Activated T-helper 2 cell treated with anti-CD3 and anti-CD28 coated beads, Interferon-gamma antibody, Interleukin-2, Interleukin-4, amounts not matched to agents 10 μg/mL and 5 μg/mL and 100 μg/mL, durations not matched to agents 14 hours and 24 hours and 36 hours (primary cell): ENCODE results near the gene HMCN2. TPM values are rescaled to one million over a fixed set of nuclear protein-coding genes. Genes with fewer than 3 reads are reported as not detected.
"Not testable (repeated sequence)": the region's sequence is repeated elsewhere in the genome, so short reads cannot be mapped to it uniquely, and the experiment has no call there.

ENCODE experiments used
- DNase-seq: peaks from one replicate; pipeline ENCODE4 v3.0.0; 2021; ENCODE audit warnings: low spot score
- H3K27ac Mint-ChIP-seq: one replicate; pipeline ENCODE4 v1.8.0; 2021; ENCODE audit warnings: mixed read lengths
- H3K27me3 Mint-ChIP-seq: one replicate; pipeline ENCODE4 v1.8.0; 2021; ENCODE audit warnings: low read depth, mixed read lengths
- H3K36me3 Mint-ChIP-seq: one replicate; pipeline ENCODE4 v1.8.0; 2021; ENCODE audit warnings: low read depth, mixed read lengths
- H3K4me1 Mint-ChIP-seq: one replicate; pipeline ENCODE4 v1.8.0; 2021; ENCODE audit warnings: low read depth, mixed read lengths
- H3K4me3 Mint-ChIP-seq: one replicate; pipeline ENCODE4 v1.8.0; 2021; ENCODE audit warnings: low read depth, mild to moderate bottlenecking, moderate library complexity, mixed read lengths
- H3K9me3 Mint-ChIP-seq: one replicate; pipeline ENCODE4 v1.8.0; 2021; ENCODE audit warnings: mixed read lengths
- intact Hi-C: fragments of 100-400 bp; cut with micrococcal nuclease; formaldehyde crosslinking; loops from one replicate; pipeline ENCODE4 v1.15.1; 2023
- total RNA-seq: library from RNA; stranded (reverse); gene quantifications from 2 replicates; pipeline ENCODE4 v1.2.3, GENCODE V29; 2022

HMCN2 gene
- total RNA-seq, 1 donor from 2014 or later: not detected

DNA sequence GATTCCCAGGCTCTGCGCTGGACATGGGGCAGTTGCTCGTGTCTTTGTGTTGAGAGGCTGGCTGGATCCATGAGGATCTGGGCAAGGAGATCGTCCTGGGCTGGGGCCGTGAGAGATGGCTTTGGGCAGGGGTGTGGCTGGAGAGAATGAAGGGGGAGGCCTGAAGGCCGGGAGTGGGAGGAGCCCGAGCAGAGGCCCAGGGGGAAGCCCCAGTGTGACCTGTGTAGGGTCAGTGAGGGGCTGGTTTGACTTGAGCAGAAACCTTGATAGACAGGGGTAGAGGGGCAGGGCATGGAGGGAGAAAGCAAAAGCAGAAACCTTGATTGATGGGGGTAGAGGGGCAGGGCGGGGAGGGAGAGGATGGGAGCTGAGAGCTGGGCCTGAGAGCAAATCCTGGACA lies 124.8 kb downstream of the HMCN2 start:
- Mint-ChIP-seq H3K9me3 (no peaks in the 10 kb centered on the region), H3K27me3 (no peaks in the 10 kb centered on the region), H3K27ac (no peak overlapping the region), H3K4me1 (no peaks in the 10 kb centered on the region), H3K36me3 (no peaks in the 10 kb centered on the region), H3K4me3 (no peak overlapping the region)
- intact Hi-C loops: no loop called here
- DNase-seq: no peak

DNA sequence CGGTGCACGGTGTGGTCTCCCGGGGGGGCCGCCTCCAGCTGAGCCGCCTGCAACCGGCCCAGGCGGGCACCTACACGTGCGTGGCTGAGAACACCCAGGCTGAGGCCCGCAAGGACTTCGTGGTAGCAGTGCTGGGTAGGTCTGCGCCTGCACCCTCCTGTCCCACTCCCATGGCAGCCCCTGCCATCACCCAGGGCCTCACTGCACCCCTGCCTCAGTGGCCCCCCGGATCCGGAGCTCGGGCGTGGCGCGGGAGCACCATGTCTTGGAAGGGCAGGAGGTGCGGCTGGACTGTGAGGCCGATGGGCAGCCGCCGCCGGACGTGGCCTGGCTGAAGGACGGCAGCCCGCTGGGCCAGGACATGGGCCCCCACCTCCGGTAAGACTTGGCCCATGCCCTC lies 125.4 kb downstream of the HMCN2 start:
- Mint-ChIP-seq H3K9me3 (no peaks in the 10 kb centered on the region), H3K36me3 (no peaks in the 10 kb centered on the region), H3K4me3 (no peak overlapping the region), H3K4me1 (no peaks in the 10 kb centered on the region), H3K27me3 (no peaks in the 10 kb centered on the region), H3K27ac (no peak overlapping the region)
- DNase-seq: no peak
- intact Hi-C loops: no loop called here

DNA sequence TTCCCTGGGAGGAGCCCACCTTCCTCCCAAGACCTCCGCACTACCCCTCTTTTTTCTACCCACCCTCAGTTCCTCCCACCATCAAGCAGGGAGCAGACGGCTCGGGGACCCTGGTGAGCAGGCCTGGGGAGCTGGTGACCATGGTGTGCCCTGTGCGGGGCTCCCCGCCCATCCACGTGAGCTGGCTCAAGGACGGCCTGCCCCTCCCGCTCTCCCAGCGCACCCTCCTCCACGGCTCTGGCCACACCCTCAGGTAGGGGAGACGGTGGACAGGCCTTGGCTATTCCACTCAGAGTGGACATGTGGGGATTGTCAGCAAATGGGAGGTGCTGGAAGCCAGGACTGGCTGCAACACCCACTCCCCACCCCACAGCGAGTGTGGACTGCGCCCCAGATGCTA lies 126.3 kb downstream of the HMCN2 start:
- no peaks in the 10 kb centered on the region for H3K9me3 Mint-ChIP-seq
- H3K27me3 Mint-ChIP-seq: no peaks in the 10 kb centered on the region
- intact Hi-C loops: no loop called here
- no peaks in the 10 kb centered on the region for H3K4me1 Mint-ChIP-seq
- H3K36me3 Mint-ChIP-seq: no peaks in the 10 kb centered on the region
- no peak overlapping the region for H3K4me3 Mint-ChIP-seq
- H3K27ac Mint-ChIP-seq: no peak overlapping the region
- no peak for DNase-seq

DNA sequence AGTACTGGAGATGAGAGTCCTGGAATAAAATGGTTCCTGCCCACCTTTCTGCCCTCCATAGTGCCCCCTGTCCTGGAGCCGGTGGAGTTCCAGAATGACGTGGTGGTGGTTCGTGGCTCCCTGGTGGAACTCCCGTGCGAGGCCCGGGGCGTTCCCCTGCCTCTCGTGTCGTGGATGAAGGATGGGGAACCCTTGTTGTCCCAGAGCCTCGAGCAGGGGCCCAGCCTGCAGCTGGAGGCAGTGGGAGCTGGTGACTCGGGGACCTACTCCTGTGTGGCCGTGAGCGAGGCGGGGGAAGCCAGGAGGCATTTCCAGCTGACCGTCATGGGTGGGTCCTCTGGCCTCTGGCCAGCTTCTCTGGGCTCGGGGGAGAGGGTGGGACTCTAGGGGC lies 128.1 kb downstream of the HMCN2 start:
- intact Hi-C loops: no loop called here

DNA sequence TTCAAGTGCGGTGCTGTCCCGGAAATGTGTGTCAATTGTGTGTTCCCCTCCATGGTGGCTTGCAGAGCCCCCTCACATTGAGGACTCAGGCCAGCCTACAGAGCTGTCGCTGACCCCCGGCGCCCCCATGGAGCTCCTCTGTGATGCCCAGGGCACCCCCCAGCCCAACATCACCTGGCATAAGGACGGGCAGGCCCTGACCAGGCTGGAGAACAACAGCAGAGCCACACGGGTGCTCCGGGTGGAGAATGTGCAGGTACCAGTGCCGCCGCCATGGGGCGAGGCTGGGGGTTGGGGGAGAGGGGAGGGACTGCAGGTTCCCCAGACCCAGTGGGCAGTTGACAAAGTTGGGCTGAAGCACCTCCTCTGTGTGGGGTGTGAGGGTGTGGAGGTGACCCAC lies 128.8 kb downstream of the HMCN2 start:
- Mint-ChIP-seq H3K36me3 (no peaks in the 10 kb centered on the region), H3K27me3 (no peaks in the 10 kb centered on the region), H3K9me3 (no peaks in the 10 kb centered on the region), H3K4me3 (no peak overlapping the region), H3K4me1 (no peaks in the 10 kb centered on the region), H3K27ac (no peak overlapping the region)
- intact Hi-C loops: no loop called here
- no peak for DNase-seq

More for the DNA sequence above, 128.1 kb downstream of the HMCN2 start:
- H3K9me3 Mint-ChIP-seq: no peaks in the 10 kb centered on the region
- no peak for DNase-seq
- no peaks in the 10 kb centered on the region for H3K36me3 Mint-ChIP-seq
- no peaks in the 10 kb centered on the region for H3K27me3 Mint-ChIP-seq
- H3K27ac Mint-ChIP-seq: no peak overlapping the region
- no peaks in the 10 kb centered on the region for H3K4me1 Mint-ChIP-seq
- no peak overlapping the region for H3K4me3 Mint-ChIP-seq

DNA sequence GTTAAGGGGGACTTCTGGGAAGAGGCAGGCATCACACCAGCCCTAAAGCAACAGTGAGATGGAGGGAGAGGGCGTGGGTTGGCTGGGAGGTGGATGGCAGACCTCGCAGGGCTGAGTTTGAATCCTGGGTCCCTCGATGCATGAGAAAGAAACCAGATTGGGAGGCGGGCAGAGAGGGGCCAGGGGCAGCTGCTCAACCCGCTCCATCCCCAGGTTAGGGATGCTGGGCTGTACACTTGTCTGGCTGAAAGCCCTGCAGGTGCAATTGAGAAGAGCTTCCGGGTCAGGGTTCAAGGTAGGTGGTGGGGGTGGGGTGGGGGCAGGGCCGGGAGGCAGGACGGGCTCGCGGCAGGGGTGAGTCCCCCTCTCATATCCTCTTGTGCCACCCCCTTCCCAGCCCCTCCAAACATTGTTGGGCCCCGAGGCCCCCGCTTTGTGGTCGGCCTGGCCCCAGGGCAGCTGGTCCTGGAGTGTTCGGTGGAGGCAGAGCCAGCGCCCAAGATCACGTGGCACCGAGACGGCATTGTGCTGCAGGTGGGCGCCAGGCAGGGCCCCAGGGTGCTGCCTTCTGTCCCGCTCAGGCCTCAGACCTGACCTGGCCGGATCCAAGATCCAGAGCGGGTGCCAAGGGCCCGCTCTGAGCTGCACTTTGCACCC lies 129.4 kb downstream of the HMCN2 start:
- H3K27ac Mint-ChIP-seq: no peak overlapping the region
- H3K27me3 Mint-ChIP-seq: no peaks in the 10 kb centered on the region
- H3K4me3 Mint-ChIP-seq: no peak overlapping the region
- no peaks in the 10 kb centered on the region for H3K9me3 Mint-ChIP-seq
- intact Hi-C loops: no loop called here
- H3K4me1 Mint-ChIP-seq: no peaks in the 10 kb centered on the region
- DNase-seq: no peak
- H3K36me3 Mint-ChIP-seq: no peaks in the 10 kb centered on the region

DNA sequence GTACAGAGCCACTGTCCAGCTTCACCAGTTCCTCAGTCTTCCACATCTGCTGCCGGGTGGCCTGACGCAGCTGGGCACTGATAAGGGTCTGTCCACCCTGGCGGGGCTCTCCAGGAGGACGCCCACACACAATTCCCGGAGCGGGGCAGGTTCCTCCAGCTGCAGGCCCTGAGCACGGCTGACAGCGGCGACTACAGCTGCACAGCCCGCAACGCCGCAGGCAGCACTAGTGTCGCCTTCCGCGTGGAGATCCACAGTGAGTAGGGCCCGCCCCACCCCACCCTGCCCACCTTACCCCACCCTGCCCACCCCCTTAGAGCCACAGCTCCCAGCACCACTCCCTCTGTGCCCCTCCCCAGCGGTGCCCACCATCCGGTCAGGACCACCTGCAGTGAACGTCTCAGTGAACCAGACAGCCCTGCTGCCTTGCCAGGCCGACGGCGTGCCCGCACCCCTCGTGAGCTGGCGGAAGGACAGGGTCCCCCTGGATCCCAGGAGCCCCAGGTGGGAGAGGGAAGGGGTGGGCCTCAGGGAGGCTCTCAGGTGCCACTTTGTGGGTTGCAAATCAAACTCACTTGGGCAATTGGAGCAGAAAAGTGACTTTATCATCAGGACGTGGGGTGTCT lies 130.4 kb downstream of the HMCN2 start:
- intact Hi-C loops: no loop called here

DNA sequence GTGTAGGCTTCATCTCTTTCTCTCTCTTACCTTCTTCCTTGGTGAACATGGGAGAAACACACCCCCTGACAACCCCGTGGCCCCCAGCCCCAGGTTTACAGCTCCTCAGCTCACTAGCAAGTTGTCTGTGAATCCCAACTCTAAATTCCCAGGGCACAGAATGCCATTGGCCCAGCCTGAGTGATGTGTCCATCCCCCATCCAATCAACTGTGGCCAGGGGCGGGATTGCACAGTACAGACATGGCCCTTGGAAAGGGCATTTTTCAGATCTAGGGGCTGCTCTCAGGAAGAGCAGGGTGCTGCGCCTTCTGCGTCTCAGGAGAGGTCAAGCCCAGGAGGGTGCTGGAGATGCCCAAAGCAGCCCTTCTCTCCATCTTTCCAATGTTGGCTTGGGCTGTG lies 131.0 kb downstream of the HMCN2 start:
- no peak for DNase-seq
- no peaks in the 10 kb centered on the region for H3K36me3 Mint-ChIP-seq
- no peak overlapping the region for H3K4me3 Mint-ChIP-seq
- intact Hi-C loops: no loop called here
- H3K27me3 Mint-ChIP-seq: no peaks in the 10 kb centered on the region
- H3K27ac Mint-ChIP-seq: no peak overlapping the region
- no peaks in the 10 kb centered on the region for H3K4me1 Mint-ChIP-seq
- no peaks in the 10 kb centered on the region for H3K9me3 Mint-ChIP-seq

More for the DNA sequence above, 130.4 kb downstream of the HMCN2 start:
- no peaks in the 10 kb centered on the region for H3K36me3 Mint-ChIP-seq
- no peak overlapping the region for H3K4me3 Mint-ChIP-seq
- no peaks in the 10 kb centered on the region for H3K27me3 Mint-ChIP-seq
- no peak overlapping the region for H3K27ac Mint-ChIP-seq
- H3K4me1 Mint-ChIP-seq: no peaks in the 10 kb centered on the region
- H3K9me3 Mint-ChIP-seq: no peaks in the 10 kb centered on the region
- no peak for DNase-seq

DNA sequence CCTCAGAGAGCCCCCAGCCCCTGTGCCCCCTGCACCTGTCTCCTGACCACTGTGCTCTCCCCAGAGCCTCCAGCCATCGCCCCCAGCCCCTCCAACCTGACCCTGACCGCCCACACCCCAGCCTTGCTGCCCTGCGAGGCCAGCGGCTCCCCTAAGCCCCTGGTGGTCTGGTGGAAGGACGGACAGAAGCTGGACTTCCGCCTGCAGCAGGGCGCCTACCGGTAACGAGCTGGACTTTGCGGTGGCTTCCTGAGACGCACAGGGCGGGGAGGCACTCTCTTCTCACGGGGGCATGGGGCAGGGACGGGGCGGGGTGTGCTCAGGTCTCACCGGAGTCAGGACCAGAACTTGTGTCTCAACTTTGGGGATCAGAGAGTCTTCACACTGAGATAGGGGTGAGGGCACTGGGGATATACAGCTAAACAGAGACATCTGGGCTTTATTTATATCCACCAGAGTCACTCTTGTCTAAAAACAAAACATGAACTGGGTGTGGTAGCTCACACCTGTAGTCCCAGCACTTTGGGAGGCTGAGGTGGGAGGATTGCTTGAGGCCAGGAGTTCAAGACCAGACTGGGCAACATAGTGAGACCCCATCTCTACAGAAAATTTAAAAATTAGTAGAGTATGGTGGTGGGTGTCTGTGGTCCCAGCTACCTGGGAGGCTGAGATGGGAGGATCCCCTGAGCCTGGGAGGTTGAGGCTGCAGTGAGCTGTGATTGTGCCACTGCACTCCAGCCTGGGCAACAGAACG lies 133.1 kb downstream of the HMCN2 start:
- Mint-ChIP-seq H3K4me3 (no peak overlapping the region), H3K27me3 (no peaks in the 10 kb centered on the region), H3K36me3 (no peaks in the 10 kb centered on the region), H3K27ac (no peak overlapping the region), H3K9me3 (no peaks in the 10 kb centered on the region), H3K4me1 (no peaks in the 10 kb centered on the region)
- intact Hi-C loops: no loop called here
- DNase-seq: no peak

DNA sequence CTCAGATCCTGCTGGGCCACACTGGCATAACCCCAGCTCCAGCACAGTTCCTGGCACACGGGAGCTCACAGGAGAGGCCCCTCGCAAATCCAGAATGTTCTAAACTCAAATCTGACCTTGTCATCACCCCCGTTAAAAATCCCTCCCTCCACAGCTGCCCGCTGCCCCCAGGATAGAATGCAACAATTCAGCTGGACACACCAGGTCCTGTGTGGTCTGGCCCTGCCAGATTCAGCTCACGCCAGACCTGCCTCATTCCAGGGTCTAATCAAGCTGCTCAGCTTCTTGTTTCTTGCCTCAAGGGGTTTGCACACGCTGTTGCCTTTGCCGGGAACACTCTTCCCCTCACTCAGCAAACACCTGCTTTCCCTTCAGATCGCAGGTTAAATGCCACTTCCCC lies 134.2 kb downstream of the HMCN2 start:
- no peak overlapping the region for H3K4me3 Mint-ChIP-seq
- DNase-seq: no peak
- H3K27ac Mint-ChIP-seq: no peak overlapping the region
- H3K27me3 Mint-ChIP-seq: no peaks in the 10 kb centered on the region
- intact Hi-C loops: no loop called here
- H3K9me3 Mint-ChIP-seq: no peaks in the 10 kb centered on the region
- H3K4me1 Mint-ChIP-seq: no peaks in the 10 kb centered on the region
- H3K36me3 Mint-ChIP-seq: no peaks in the 10 kb centered on the region

DNA sequence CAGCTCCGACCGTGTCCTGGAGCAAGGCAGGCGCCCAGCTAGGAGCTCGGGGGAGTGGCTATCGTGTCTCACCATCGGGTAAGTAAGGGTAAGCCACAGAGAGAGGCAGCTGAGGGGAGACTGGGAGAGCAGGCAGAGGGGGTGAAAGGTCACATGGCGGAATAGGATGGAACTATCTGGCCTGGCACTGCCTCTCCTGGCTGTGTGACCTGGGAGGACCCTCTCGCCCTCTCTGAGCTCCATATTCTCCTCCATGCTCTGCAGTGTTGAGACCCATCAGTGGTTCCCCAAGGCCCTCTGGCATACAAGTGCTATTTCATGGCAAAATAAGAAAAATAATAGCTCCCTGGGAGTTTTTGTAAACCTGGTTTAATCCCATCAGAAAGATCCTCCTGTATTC lies 135.3 kb downstream of the HMCN2 start:
- Mint-ChIP-seq H3K4me1 (no peaks in the 10 kb centered on the region), H3K36me3 (no peaks in the 10 kb centered on the region), H3K27me3 (no peaks in the 10 kb centered on the region), H3K27ac (no peak overlapping the region), H3K4me3 (no peak overlapping the region), H3K9me3 (no peaks in the 10 kb centered on the region)
- intact Hi-C loops: no loop called here
- no peak for DNase-seq

DNA sequence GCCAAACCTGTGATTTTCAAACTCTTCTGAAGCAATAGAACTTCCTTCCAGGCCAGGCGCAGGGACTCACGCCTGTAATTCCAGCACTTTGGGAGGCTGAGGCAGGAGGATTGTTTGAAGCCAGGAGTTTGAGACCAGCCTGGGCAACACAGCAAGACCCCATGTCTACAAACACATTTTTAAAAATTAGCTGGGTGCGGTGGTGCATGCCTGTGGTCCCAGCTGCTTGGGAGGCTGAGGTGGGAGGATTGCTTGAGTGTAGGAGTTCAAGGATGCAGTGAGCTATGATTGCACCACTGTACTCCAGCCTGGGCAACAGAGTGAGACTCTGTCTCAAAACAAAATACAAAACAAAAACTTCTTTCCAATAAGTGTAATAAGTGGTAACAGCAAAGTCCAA lies 136.2 kb downstream of the HMCN2 start:
- H3K4me3 Mint-ChIP-seq, intact Hi-C loops, H3K4me1 Mint-ChIP-seq, H3K27ac Mint-ChIP-seq, H3K9me3 Mint-ChIP-seq, H3K36me3 Mint-ChIP-seq, DNase-seq, H3K27me3 Mint-ChIP-seq: not testable (repeated sequence)

DNA sequence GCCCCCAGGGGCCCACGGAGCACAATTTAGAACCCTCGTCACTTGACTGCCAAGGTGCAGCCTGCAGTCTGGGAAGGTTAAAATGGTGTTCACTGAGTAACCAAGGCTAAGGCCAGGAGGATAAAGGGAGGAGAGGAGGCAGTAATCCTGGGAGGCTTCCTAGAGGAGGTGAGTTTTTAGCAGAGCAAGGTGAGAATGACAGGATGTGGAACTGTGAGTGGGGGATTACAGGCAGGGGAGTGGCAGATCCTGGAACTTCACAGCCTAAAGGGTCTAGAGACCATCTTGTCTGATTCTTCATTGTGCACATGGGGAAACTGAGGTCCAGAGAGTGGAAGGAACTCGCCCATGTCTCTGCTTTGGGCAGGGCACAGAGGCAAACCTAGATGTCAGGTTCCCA lies 136.7 kb downstream of the HMCN2 start:
- no peaks in the 10 kb centered on the region for H3K36me3 Mint-ChIP-seq
- no peaks in the 10 kb centered on the region for H3K27me3 Mint-ChIP-seq
- DNase-seq: no peak
- H3K9me3 Mint-ChIP-seq: no peaks in the 10 kb centered on the region
- intact Hi-C loops: no loop called here
- H3K4me3 Mint-ChIP-seq: no peak overlapping the region
- H3K27ac Mint-ChIP-seq: no peak overlapping the region
- no peaks in the 10 kb centered on the region for H3K4me1 Mint-ChIP-seq
